ENCODE data around the gene ODAD4.

ODAD4 gene

GRCh38 chr17:41974031-41974430 is 43.6 kb downstream of the ODAD4 start:
- in situ Hi-C loops (cut with MboI; ENCODE audit: low sequenced_read_pairs, unreplicated experiment), result no loop called here
- TF ChIP-seq CTCF (IDR thresholded peaks at IDR 0.05; ENCODE audit: borderline replicate concordance, control extremely low read depth, extremely low read depth, insufficient read depth, missing control alignments), result no peak
- DNase-seq (ENCODE audit: low spot score), result no peak

- in situ Hi-C loops (cut with MboI; ENCODE audit: low sequenced_read_pairs, unreplicated experiment), result no loop called here
Observed at GRCh38 chr17:41974658-41975057, 44.2 kb downstream of the ODAD4 start.

GRCh38 chr17:41975099-41976083 is 45.0 kb downstream of the ODAD4 start:
- in situ Hi-C loops (cut with MboI; ENCODE audit: low sequenced_read_pairs, unreplicated experiment), result no loop called here
- no peak for TF ChIP-seq CTCF (IDR thresholded peaks at IDR 0.05; ENCODE audit: borderline replicate concordance, control extremely low read depth, extremely low read depth, insufficient read depth, missing control alignments)
- no peak for DNase-seq (ENCODE audit: low spot score)

More at GRCh38 chr17:41974658-41975057, 44.2 kb downstream of the ODAD4 start:
- no peak for TF ChIP-seq CTCF (IDR thresholded peaks at IDR 0.05; ENCODE audit: borderline replicate concordance, control extremely low read depth, extremely low read depth, insufficient read depth, missing control alignments)
- no peak for DNase-seq (ENCODE audit: low spot score)

GRCh38 chr17:41976142-41976768 is 45.8 kb downstream of the ODAD4 start:
- no peak for TF ChIP-seq CTCF (IDR thresholded peaks at IDR 0.05; ENCODE audit: borderline replicate concordance, control extremely low read depth, extremely low read depth, insufficient read depth, missing control alignments)
- peak; percentile 62 for DNase-seq (ENCODE audit: low spot score)
- in situ Hi-C loops (cut with MboI; ENCODE audit: low sequenced_read_pairs, unreplicated experiment), result no loop called here

- in situ Hi-C loops (cut with MboI; ENCODE audit: low sequenced_read_pairs, unreplicated experiment), result no loop called here
- DNase-seq (ENCODE audit: low spot score), result no peak
- TF ChIP-seq CTCF (IDR thresholded peaks at IDR 0.05; ENCODE audit: borderline replicate concordance, control extremely low read depth, extremely low read depth, insufficient read depth, missing control alignments), result no peak
Observed at GRCh38 chr17:41977991-41978390, 47.6 kb downstream of the ODAD4 start.

GRCh38 chr17:41982026-41982760 is 51.8 kb downstream of the ODAD4 start:
- in situ Hi-C loops (cut with MboI; ENCODE audit: low sequenced_read_pairs, unreplicated experiment), result no loop called here
- no peak for DNase-seq (ENCODE audit: low spot score)
- no peak for TF ChIP-seq CTCF (IDR thresholded peaks at IDR 0.05; ENCODE audit: borderline replicate concordance, control extremely low read depth, extremely low read depth, insufficient read depth, missing control alignments)

Measured in GM13976 (cell line).